Measurements from ENCODE around the gene L3MBTL4.
"Not testable (repeated sequence)": the region's sequence is repeated elsewhere in the genome, so short reads cannot be mapped to it uniquely, and the experiment has no call there.

L3MBTL4 gene

DNA sequence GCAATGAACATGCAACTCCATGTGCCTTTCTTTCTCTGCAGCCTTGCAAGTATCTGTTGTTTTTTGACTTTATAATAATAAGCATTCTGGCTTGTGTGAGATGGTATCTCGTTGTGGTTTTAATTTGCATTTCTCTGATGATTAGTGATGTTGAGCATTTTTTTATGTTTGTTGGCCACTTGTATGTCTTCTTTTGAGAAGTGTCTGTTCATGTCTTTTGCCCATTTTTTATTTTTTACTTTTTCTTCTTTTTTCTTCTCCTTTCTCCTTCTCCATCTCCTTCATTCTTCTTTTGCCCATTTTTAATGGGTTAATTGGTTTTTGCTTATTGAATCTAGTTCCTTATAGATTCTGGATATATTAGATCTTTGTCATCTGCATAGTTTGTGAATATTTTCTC is 155.4 kb downstream of the L3MBTL4 start:
- not testable (repeated sequence) for H3K27ac ChIP-seq

DNA sequence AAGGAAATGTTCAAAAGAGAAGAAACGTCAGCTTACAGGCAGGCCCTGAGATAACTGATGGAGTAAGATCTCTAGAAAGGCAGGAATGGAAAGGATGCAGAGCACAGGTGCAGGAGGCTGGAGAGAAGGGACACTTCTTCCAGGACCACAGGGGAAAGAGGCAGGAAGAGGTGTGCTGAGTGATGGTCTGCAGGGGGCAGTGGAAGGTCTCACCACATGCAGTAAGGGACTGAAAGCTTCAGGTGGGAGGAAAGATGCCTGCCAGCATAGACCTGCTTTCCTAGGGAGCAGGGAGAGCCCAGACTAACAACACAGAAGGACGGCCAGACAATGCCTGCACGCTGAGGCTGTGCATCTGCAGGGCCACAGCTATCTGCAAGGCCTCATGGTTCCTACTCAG is 156.8 kb downstream of the L3MBTL4 start:
- no peak overlapping the region for H3K27ac ChIP-seq
- no peak for DNase-seq (ENCODE audit: low read depth, low spot score)

More for the DNA sequence above, 155.4 kb downstream of the L3MBTL4 start:
- DNase-seq (ENCODE audit: low read depth, low spot score) = not testable (repeated sequence)

DNA sequence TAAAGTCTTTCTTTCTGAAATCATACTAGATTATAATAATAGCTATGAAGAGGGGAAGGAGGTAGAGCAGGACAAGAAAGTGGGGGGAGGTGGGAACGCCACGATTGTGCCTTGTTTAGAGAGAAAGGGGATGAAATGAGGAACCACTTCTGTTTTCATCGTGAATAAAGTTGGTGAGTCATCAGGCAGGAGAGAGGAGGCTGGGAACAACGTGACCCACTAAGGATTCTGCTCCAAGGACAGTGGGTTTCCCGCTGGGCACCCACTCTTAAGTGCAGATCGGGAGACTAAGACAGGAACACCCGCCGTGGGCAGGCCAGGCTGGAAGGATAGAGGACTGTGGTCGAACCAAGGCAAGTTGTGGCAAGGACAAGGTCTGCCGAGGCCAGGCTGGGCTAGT is 158.2 kb downstream of the L3MBTL4 start:
- no peak overlapping the region for H3K27ac ChIP-seq
- DNase-seq (ENCODE audit: low read depth, low spot score) = no peak

DNA sequence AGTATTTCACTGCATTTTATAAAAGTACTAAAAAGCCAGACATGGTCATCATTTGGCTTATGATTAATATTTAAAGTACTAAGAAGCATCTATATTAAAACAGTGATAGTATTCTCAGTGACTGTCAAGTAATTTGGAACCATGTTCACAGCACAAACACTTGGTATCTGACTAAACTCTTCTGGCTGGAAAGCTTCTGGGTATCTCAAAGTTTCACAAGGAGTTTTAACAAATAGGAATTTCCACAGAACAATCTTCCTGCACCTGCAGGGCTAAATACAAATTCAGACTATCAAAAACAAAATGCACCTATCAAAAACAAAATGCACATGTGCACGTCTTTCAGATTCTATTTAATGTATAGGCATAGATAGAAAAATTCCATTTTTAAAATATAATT is 158.8 kb downstream of the L3MBTL4 start:
- no peak overlapping the region for H3K27ac ChIP-seq
- DNase-seq (ENCODE audit: low read depth, low spot score) = no peak

- DNase-seq (ENCODE audit: low read depth, low spot score) = no peak
- no peak overlapping the region for H3K27ac ChIP-seq
Observed at GRCh38 chr18:6255116-6255705, 159.5 kb downstream of the L3MBTL4 start.

GRCh38 chr18:6254456-6254855 is 160.3 kb downstream of the L3MBTL4 start:
- DNase-seq (ENCODE audit: low read depth, low spot score) = no peak
- H3K27ac ChIP-seq = no peak overlapping the region

GRCh38 chr18:6251084-6251483 is 163.6 kb downstream of the L3MBTL4 start:
- H3K27ac ChIP-seq = no peak overlapping the region
- no peak for DNase-seq (ENCODE audit: low read depth, low spot score)

DNA sequence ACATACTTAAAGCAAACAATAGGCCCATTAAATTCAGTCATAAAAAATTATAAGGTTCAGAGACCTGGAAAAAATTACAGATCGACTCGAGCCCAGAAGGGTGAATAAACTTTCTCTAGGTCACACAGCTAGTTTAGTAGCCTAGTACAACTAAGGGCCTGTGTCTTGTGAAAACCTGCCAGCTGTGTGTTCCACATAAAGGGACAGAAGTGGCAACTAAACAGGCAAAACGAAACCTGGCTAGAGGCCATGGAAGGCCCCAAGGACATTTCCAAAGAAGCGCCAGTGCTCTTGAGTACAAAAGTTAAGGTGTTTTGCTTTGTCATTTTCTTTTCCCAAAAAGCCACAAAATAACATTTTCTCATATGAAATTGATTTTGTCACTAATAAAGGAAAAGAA is 164.9 kb downstream of the L3MBTL4 start:
- no peak for DNase-seq (ENCODE audit: low read depth, low spot score)
- no peak overlapping the region for H3K27ac ChIP-seq

DNA sequence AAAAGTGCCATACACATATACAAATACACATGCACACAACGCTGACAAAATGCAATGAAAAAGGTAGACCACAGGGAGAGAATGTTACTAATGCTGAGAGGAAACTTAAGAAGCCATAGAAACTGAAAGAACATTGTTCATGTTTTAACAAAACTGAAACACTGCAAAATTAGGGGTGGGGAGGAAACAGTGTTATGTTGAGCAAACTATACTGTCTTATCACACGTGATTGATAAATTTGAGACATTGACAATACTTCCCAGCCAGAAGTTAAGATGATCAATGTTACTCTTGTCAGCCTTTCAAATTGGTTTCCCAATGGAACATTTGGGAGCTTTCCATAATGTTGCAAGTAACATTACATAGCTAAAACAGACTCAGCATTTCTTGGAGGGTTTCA is 165.5 kb downstream of the L3MBTL4 start:
- no peak overlapping the region for H3K27ac ChIP-seq
- no peak for DNase-seq (ENCODE audit: low read depth, low spot score)

DNA sequence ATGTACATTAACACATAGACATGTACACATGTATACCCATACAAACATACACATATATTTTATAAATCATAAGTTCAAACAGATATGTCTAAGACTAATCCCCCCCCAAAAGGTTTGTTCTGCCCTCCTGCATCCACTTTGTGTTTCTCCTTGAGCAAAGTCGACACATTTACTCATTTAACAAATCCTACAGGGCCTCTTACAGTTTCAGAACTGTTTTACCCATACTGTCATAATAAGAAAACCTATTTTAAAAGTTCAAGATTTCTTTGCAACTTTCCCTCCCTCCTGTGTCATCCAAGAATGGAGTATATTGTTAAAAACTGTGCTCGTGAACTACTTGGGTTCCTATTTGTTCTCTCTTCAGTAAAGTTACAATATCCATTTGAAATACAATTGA is 166.7 kb downstream of the L3MBTL4 start:
- no peak overlapping the region for H3K27ac ChIP-seq
- no peak for DNase-seq (ENCODE audit: low read depth, low spot score)

DNA sequence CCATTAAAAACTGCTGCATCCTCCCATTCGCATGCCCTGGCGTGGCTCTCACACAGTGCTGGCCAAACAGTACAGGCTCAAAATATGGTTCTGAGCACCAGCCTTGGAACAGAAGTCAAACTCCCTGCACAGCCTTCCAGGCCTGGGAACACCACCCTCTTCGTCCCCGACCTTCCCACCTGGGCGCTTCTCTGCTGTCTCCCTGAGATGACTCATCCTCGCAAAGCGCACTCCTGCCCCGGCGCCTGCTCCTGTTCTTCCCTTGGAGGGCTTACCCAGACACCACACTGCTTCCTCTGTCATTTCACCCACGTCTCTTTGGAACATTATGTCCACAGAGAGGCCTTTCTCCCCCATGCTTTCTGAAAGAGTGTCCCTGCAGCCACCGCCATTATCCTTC is 172.7 kb downstream of the L3MBTL4 start:
- no peak overlapping the region for H3K27ac ChIP-seq
- no peak for DNase-seq (ENCODE audit: low read depth, low spot score)

- no peak for DNase-seq (ENCODE audit: low read depth, low spot score)
- no peak overlapping the region for H3K27ac ChIP-seq
Observed at GRCh38 chr18:6239716-6240115, 175.0 kb downstream of the L3MBTL4 start.

DNA sequence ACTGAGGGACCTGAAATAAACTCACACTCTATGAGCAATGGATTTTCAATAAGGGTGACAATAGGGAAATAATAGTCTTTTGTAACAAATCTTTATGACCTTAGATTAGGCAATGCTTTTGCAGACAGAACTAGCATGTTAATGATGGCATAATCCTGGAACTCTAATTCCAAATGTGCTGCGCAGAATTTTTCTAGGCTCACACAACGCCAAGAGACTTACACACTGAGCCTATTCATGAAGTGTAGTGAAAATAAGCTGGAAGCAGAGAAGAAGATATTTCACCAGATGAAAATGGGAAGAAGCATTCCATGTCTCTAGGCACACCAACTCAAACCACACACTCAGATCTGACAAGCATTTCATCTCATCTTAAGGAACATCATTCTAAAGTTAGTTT is 178.5 kb downstream of the L3MBTL4 start:
- H3K27ac ChIP-seq = no peak overlapping the region
- no peak for DNase-seq (ENCODE audit: low read depth, low spot score)

DNA sequence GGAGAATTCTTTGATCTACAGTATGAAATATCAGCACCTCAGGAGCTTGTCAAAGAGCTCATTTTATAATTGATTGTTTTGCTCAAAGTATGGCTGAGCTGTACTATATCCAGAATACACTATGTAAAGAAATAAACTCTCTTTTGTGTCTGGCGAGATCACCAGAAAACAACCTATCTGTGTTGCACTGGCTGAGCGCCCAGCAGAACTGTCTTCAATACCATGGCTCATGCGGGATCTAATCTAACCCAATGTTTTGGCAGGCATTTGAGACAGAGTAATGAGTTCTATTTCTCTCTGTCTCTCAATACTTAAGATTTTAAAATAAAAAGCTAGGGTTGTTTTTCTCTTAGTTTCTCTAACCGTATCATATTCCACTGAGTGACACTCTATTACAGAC is 192.4 kb downstream of the L3MBTL4 start:
- no peak overlapping the region for H3K27ac ChIP-seq
- DNase-seq (ENCODE audit: low read depth, low spot score) = no peak

DNA sequence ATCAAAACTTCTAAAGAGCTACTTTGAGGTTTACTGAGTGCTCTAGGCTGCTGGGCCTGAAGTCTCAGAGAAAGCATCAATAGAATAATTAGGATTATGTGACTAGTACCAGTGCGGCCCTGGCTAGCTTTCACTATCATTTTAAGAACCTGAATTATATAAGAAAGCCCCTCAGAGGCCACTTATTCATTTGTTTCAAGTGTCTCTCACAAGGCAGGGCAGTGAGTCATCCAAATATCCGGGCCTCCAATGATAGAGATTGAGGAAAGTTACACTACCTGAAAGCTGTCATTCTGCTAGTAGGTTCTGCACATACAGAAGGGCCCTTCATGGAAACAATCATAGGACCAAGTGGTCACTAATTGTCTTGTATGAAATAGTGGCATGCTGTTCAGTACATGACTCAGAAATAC is 193.1 kb downstream of the L3MBTL4 start:
- H3K27ac ChIP-seq = no peak overlapping the region
- no peak for DNase-seq (ENCODE audit: low read depth, low spot score)

DNA sequence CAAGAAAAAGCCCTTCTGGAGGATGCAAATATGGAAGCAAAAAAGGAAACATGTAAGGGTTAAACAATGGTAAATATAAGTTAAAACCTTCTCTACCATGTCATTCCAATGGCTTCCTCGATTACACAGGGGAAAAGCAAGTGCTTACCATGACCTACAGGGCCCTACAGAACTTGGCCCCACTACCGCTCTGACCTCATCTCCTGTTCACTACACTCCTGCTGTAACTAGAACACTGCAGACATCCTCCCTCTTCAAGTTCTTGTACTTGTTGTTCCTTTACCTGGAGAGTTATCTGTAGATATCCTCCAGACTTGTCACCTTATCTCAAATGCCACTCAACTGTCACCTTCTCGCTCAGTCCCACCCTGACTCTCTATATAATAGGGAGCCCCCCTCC is 194.6 kb downstream of the L3MBTL4 start:
- no peak overlapping the region for H3K27ac ChIP-seq
- no peak for DNase-seq (ENCODE audit: low read depth, low spot score)

DNA sequence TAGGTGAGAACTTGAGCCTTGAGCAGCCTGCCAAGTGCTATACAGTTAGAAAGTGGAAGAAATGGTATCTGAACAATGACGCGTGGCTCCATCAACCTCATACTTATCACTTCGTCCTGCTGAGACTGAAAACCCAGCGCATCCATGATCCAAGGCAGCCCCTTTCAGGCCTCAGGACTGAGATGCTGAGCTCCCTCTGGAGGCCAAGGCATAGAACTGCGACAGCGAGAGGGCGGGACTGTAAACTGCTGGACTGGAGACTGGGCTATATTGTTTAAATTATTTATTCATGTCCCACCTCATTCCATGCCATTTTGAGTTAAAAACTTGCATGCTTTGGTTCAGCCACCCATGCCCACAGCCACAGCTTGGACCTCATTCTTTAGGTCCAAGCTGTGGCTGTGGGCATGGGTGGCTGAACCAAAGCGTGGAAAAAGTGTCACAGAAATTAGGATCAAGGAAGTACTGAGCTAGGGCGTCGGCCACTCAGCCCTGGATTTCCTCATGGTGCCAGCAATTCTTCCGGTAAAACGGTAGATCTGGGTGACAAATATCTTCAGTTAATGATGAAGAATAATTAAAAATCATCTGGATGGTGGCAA is 195.5 kb downstream of the L3MBTL4 start:
- no peak for DNase-seq (ENCODE audit: low read depth, low spot score)
- no peak overlapping the region for H3K27ac ChIP-seq

DNA sequence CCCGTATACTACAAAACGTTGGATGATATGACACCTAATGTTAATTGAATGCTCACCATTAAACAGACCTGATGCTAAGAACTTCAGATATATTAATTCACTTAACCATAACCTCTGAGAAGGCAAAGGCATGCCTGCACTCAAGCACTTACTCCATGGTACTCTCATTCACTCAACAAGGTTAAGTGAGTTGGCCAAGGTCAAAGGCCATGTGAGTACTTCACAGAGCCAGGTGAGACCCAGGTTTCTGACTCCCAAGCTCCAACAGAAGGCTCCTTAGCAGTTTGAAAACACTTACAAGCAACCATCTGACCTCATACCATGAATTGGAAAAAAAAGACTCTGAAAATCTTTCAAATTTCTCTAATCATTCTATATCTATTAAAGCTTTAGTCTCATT is 198.8 kb downstream of the L3MBTL4 start:
- no peak overlapping the region for H3K27ac ChIP-seq
- DNase-seq (ENCODE audit: low read depth, low spot score) = no peak

- no peak overlapping the region for H3K27ac ChIP-seq
Observed at GRCh38 chr18:6211174-6211504, 203.6 kb downstream of the L3MBTL4 start.

DNA sequence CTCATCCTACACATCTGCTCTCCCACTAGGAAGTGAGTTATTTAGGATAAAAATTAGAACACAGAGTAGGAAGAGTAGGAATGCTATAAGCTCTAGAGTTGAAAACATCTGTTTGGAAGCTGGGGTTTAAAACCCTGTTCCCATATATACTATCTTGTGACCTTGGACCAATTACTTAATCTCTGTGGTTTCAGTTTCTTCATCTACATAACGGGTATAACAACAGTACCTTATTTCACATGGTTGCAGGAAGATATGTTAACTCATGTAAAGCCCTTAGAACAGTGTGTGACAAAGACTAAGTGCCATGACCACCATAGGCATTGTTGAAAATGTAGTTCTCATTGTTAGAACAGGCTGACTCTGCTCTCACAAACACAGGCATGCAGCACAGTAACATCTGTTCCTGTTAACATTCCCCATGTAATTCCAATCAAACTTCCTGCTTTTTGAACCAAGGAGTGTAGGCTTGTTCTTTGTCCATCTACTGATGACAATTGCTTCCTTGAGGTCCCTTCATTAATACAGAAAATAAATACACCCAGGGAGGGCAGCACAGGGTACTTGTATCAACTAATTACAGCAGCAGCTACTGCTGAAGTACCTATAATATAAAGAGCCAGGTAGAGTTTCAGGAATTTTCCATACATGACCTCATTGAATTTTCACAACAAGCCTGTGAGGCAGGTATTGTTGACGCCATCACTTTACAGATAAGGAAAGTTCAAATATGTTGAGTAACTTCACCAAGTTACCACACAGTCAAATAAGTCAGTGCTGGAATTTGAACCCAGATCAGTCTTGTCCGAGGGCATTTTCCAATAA is 204.2 kb downstream of the L3MBTL4 start:
- no peak for DNase-seq (ENCODE audit: low read depth, low spot score)
- H3K27ac ChIP-seq = no peak overlapping the region

More at GRCh38 chr18:6211174-6211504, 203.6 kb downstream of the L3MBTL4 start:
- no peak for DNase-seq (ENCODE audit: low read depth, low spot score)

DNA sequence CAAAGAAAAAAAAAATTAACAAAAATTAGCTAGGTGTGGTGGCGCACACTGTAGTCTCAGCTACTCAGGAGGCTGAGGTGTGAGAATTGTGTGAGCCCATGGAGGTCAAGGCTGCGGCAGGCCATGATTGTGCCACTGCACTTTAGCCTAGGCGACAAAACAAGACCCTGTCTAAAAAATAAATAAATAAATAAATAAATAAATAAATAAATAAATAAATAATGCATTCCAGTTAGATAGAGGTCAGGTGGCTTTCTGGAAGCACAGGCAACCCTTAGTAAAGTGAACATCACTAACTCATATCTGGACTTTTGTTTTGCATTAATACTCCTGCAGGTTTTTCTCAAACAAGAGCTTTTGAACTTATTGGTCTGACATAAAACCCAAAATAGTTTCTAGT is 206.8 kb downstream of the L3MBTL4 start:
- no peak for DNase-seq (ENCODE audit: low read depth, low spot score)
- no peak overlapping the region for H3K27ac ChIP-seq

GRCh38 chr18:6207116-6207515 is 207.6 kb downstream of the L3MBTL4 start:
- no peak for DNase-seq (ENCODE audit: low read depth, low spot score)
- H3K27ac ChIP-seq = no peak overlapping the region
